ENCODE data around the gene APBB2. TPM values are rescaled to one million over a fixed set of nuclear protein-coding genes. Genes with fewer than 3 reads are reported as not detected.

Gene APBB2
- total RNA-seq, result 36.5 and 47.6 TPM in 2 replicates

GRCh38 chr4:41214136-41214824, at the start of gene APBB2:
Gene APBB2, minus strand, starts transcription at chr4:41214542. Its CDS starts 181,288 bp downstream, at chr4:41033254.

GRCh38 chr4:41256740-41257256, 42.5 kb upstream of the APBB2 start, which contains the start of gene UCHL1:
Gene UCHL1, plus strand, starts transcription at chr4:41256928. Its CDS starts 49 bp downstream, at chr4:41256977.

Small RNAs within 50 kb of the gene (small RNA-seq; reads per million reads assigned to genes)
- gene RF00019, result not detected
- gene RNA5SP160, result not detected
- 0.23 reads per million for gene RNU6-1195P
- not detected for gene RNU6-836P

Other genes starting within 250 kb of the APBB2 start
- 54.6 and 92.7 TPM in 2 replicates for gene UCHL1, start 42.4 kb upstream of the APBB2 start, total RNA-seq